Measurements from ENCODE around the gene HUS1.

Gene HUS1

DNA sequence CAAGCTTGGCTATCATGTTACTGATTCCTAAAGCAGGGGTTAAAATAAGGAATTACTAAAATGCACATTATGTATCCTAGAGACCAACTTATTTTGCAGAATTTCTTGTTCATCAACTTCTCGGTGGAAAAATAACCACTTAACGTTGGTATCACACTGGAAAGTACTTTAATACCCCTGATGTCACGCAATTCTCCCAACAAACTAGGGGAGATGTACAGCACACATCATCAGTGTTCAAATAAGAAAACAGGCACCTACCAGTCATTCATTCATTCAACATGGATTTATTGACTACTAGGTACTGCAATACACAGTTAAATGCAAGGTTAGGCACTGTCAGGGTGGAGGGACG, 648 bp downstream of the HUS1 start:
- no peak for DNase-seq

- no peak for DNase-seq
Observed at GRCh38 chr7:47973739-47974138, 5.7 kb downstream of the HUS1 start.

- no peak for DNase-seq
Observed at GRCh38 chr7:47970761-47971160, 8.7 kb downstream of the HUS1 start.

DNA sequence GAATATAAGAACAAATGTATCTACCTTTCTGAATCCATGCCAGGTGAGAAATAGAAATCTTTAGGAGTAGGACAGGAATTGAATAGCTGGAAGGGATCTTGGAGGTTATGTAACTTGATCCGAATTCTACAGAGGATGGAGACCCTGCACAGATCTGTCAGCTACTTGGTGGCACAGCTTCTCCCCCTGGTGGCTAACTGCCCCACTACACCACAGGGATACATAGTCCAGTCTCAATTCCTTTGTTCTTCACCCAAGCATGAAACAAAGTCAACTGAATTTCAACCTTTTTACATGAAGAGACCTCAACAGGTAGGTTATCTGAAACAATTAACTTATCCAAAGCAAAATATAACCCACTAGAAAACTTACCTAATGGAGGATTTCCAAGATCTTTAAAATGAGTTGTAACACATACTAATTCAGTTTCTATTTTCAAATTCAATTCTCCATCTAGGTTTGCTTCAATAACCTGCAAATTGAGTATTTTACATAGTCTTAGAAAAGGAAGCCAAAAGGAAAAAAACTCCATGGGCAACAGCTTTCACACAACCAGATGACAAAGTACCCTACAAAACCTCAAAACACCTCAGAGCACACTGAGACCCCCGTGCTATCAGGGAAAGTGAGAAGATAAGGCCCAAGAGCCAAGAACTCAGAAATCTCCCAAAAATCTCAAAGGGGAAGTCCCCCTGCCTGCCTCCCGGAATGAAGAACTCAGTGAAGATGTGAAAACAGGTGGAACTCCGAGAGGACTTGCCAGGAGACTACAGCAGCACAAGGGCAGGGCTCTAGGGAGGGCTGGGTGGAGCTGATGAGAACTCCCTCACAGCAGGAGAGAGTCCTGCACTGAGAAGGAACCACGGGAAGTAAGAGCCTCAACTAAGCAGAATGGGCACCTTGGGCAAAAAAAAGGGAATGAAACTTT, 10.3 kb downstream of the HUS1 start:
- peak; percentile 55 for DNase-seq

- no peak for DNase-seq
Observed at GRCh38 chr7:47967708-47968107, 11.7 kb downstream of the HUS1 start.

GRCh38 chr7:47967123-47967522, 12.3 kb downstream of the HUS1 start:
- DNase-seq = no peak

- DNase-seq = no peak
Observed at GRCh38 chr7:47965456-47965855, 14.0 kb downstream of the HUS1 start.

DNA sequence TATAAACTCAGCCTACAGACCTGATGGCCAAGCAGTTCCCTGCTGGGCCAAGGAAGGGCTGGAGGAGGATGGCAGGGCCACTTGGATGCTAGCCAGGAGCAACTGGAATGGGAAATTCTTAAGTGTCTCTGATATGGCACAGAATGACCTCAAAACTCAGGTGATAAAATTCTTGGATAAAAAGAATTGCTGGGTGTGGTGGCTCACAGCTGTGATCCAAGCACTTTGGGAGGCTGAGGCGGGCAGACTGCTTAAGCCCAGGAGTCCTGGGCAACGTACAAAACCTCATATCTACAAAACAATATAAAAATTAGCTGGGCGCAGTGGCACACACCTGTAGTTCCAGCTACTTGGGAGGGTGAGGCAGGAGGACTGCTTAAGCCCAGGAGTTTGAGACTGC, 17.2 kb downstream of the HUS1 start:
- DNase-seq = no peak

DNA sequence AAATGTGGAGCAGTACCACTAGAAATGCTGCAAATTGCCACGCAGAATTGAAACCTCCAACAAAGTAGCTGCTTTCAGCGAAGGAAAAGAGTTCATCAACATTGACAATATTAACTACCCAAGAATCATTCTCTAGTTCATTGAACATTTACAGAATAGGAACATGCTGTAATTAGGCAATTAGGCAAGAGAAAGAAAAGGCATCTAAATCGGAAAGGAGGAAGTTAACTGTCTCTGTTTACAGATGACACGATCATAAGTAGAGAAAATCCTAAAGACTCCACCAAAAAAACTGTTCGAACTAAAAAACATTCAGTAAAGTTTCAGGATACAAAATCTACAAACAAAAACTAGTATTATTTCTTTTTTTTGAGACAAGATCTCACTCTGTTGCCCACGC, 22.3 kb downstream of the HUS1 start:
- DNase-seq = no peak

DNA sequence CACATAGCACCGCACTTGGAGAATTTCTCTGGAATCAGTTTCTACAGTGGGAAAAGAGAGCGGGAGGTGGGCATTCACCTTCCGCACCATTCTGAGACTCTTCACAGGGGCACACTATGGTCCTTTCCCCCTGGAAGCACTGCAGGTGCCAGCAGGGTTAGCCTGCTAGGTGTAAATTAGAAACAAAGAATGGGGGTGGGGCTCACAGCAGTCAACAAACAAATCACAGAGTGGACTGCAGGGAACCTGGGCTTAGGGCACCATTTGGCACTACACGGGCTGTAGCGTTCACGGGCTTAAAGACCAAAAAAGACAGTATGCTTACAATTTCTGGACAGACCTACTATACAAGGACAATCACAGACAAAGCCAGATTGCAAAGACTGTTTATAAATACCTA, 23.2 kb downstream of the HUS1 start:
- no peak for DNase-seq

DNA sequence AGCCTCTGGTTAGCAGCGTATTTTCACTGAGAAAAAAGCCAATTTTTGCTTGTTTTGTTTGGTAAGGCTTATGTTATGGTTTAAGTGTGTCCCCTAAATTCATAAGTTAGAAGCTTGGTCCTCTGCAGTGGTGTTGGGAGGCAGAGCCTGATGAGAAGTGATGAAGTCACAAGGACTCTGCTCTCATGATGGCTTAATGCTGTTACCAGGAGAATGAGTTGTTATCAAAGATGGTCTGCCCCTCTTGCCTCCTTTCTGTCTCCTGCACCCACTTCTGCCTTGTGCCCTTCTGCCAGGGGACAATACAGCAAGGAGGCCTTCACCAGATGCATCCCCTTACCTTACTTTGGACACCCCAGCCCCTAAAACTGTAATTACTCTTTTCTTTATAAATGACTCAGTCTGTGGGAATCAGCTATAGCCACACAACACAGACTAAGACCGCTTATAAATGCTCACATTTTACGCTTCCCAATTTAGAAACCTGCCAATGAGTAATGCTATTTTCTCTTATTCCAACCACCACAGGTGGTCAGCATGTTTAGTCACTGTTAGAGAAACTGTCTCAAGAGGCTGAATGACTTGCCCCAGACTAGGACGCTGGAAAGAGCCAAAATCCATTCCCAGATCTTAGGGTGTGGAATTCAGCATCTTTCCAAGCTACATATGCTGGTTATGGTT, 25.0 kb downstream of the HUS1 start:
- DNase-seq = no peak

- no peak for DNase-seq
Observed at GRCh38 chr7:47953822-47954221, 25.6 kb downstream of the HUS1 start.

DNA sequence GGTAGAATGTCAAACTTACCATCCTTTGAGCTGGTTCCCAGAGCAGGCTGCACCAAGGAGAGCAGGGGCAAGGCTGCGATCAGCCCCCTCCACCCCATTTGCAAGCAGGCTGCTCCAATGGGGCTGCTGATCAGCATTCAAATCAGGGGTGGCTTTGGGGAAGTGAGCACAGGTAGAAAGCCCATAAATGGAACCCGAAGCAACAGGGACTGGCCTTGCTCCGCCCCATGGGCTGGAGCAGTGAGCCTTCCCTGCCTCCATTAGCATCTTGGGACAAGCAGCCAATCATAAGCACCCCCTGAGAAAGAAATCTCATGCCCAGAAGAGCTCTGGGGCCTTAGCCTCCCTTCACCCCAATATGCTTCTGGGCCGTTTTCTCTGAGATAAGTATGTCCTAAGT, 27.2 kb downstream of the HUS1 start:
- no peak for DNase-seq

DNA sequence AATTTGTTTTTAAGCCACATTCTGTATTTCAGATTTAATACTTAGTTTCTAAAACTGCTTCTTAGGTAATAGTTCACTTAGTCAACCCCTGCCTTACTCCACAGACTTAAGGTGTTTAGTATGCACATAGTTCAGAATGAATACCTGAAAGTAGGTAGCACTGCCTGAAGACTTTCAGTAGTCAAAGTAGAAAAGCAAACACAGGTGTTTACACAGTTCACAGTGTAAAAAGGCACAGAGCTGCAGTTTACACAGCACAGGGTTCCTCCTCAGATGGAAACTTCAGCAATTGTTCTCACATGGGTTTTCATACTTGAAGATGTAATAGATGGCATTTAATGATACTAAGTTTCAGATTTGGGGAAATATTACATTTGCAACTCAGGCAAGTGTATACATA, 28.0 kb downstream of the HUS1 start:
- DNase-seq = no peak

GRCh38 chr7:47950714-47951113, 28.7 kb downstream of the HUS1 start:
- DNase-seq = no peak

- DNase-seq = no peak
Observed at GRCh38 chr7:47949703-47950102, 29.7 kb downstream of the HUS1 start.

GRCh38 chr7:47948141-47948790, 31.1 kb downstream of the HUS1 start, which contains the start of gene PKD1L1:
Gene PKD1L1, minus strand, starts transcription at chr7:47948466. Its CDS starts 26 bp downstream, at chr7:47948440.
- no peak for DNase-seq

- no peak for DNase-seq
Observed at GRCh38 chr7:47947355-47947749, 32.1 kb downstream of the HUS1 start.

DNA sequence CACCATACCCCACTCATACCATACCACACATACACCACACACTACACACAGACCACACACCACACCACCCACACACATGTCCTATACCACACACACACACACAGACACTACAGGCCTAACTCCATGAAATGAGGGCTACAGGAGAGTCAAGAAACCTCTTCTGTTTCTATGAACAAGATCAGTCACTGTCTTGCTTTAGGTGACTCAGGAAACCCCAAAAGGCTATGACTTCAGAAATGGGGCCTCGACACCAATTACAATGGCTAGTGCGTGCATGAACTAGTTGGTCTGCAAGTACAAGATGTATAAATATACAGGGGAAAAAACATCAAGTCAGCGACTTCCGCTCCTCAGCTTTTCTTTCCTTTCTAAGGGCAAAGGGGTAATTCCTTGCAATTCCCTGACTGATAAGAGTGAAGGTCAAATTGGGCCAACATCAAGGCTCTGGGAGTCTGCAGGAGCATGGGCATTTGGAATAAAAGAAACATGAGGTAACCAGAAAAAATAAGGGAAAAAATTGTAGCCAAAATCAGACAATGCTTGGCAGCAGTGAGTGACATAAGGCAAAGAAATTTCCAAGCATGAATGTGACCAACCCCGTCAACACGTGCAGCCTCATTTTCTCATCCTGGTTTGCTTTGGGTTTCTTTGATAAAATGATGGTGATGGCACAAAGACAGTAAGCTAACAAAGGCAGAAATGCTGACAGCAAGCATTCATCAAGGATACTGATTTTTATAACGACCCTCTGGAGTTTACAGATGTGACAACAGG, 32.6 kb downstream of the HUS1 start:
- no peak for DNase-seq

GRCh38 chr7:47945261-47946015, 34.0 kb downstream of the HUS1 start:
- peak; percentile 65 for DNase-seq

GRCh38 chr7:47944536-47945260, 34.7 kb downstream of the HUS1 start:
- no peak for DNase-seq

Measured in CD4-positive, alpha-beta T cell treated with Interleukin-21 for 1 hour (primary cell).